Tibial nerve (tissue), 4 donors: ENCODE measurements around the gene GMEB1. TPM values are rescaled to one million over a fixed set of nuclear protein-coding genes. Genes with fewer than 3 reads are reported as not detected.

Experiments
- DNase-seq, 2 donors: peaks; one replicate each; pipeline ENCODE4 v3.0.0-alpha.2; 2019; ENCODE audit warnings: low spot score in 2 of 2
- H3K27ac ChIP-seq, 4 donors: fragments of 200-600 bp; sonication (generic) in 3 of 4; one replicate each; pipeline ENCODE4 v1.5.1; 2017 to 2019; ENCODE audit warnings: mild to moderate bottlenecking in 1 of 4
- H3K27me3 ChIP-seq, 2 donors: fragments of 200-600 bp; sonication (generic) in 1 of 2; one replicate each; pipeline versions ENCODE4 v1.5.1 to v1.6.0; 2017 to 2019
- H3K36me3 ChIP-seq, 3 donors: fragments of 200-600 bp; sonication (generic); one replicate each; pipeline ENCODE4 v1.5.1; 2018 to 2019
- H3K4me1 ChIP-seq, 4 donors: fragments of 200-600 bp; sonication (generic) in 3 of 4; one replicate each; pipeline ENCODE4 v1.5.1; 2017 to 2019
- H3K4me3 ChIP-seq, 4 donors: fragments of 200-600 bp; sonication (generic) in 3 of 4; one replicate each; pipeline ENCODE4 v1.5.1; 2017 to 2019; ENCODE audit warnings: mild to moderate bottlenecking in 1 of 4, moderate library complexity in 1 of 4
- H3K9me3 ChIP-seq, 4 donors: fragments of 200-600 bp; sonication (generic) in 3 of 4; one replicate each; pipeline ENCODE4 v1.5.1; 2017 to 2019
- CTCF ChIP-seq, 5 experiments: fragments of 200-600 bp in 3 of 5; fragments of 450-650 bp in 2 of 5; sonication (generic) in 3 of 5; IDR thresholded peaks; one replicate each; pipeline ENCODE4 v1.5.1; 2016 to 2019; ENCODE audit warnings: antibody characterized with exemption in 5 of 5, mild to moderate bottlenecking in 3 of 5, moderate library complexity in 2 of 5
- EP300 ChIP-seq, 2 donors: sonication (generic); formaldehyde crosslinking; IDR thresholded peaks; one replicate each; pipeline ENCODE4 v1.6.1; 2017; ENCODE audit warnings: antibody characterized with exemption in 2 of 2, mild to moderate bottlenecking in 1 of 2
- POLR2A ChIP-seq, 2 donors: fragments of 450-650 bp; IDR thresholded peaks; one replicate each; pipeline ENCODE4 v1.6.1; 2017; ENCODE audit warnings: antibody characterized with exemption in 2 of 2, mild to moderate bottlenecking in 2 of 2, moderate library complexity in 2 of 2
- WGBS, 2 donors: methylation state at CpG; one replicate each; pipeline ENCODE4 v1.1.5; 2018; 5-methylcytosine and 5-hydroxymethylcytosine counted together
- total RNA-seq, 4 donors: library from RNA; depleted of rRNA; stranded (reverse); fragments of >200 nt; gene quantifications; one replicate each; pipeline ENCODE4 v1.1.0, GENCODE V29; 2016

Gene GMEB1
- total RNA-seq, 4 donors from 2014 or later = 7.1 to 16.2 (median 11.0) TPM

GRCh38 chr1:28735961-28736449 is 67.4 kb downstream of the GMEB1 start:
- peak in 1 of 2 donors; percentile 17 for DNase-seq
- H3K27me3 ChIP-seq = no peaks in the 10 kb centered on the region
- TF ChIP-seq CTCF (IDR thresholded peaks at IDR 0.05) (no peak), EP300 (IDR thresholded peaks at IDR 0.05) (no peak), POLR2A (IDR thresholded peaks at IDR 0.05) (no peak)
- H3K4me3 ChIP-seq = peak overlapping the region; percentile 73 to 87 (median 80)
- H3K9me3 ChIP-seq = no peaks in the 10 kb centered on the region
- peak overlapping the region; percentile 76 to 93 (median 89) for H3K27ac ChIP-seq
- 6% methylated on average over 15 of the region's 15 CpGs for WGBS, 2 donors
- H3K36me3 ChIP-seq = peaks cover 0 to 28% (median 0%) of the 10 kb centered on the region in 3 donors
- peaks cover 3 to 45% (median 23%) of the 10 kb centered on the region in 4 donors for H3K4me1 ChIP-seq

DNA sequence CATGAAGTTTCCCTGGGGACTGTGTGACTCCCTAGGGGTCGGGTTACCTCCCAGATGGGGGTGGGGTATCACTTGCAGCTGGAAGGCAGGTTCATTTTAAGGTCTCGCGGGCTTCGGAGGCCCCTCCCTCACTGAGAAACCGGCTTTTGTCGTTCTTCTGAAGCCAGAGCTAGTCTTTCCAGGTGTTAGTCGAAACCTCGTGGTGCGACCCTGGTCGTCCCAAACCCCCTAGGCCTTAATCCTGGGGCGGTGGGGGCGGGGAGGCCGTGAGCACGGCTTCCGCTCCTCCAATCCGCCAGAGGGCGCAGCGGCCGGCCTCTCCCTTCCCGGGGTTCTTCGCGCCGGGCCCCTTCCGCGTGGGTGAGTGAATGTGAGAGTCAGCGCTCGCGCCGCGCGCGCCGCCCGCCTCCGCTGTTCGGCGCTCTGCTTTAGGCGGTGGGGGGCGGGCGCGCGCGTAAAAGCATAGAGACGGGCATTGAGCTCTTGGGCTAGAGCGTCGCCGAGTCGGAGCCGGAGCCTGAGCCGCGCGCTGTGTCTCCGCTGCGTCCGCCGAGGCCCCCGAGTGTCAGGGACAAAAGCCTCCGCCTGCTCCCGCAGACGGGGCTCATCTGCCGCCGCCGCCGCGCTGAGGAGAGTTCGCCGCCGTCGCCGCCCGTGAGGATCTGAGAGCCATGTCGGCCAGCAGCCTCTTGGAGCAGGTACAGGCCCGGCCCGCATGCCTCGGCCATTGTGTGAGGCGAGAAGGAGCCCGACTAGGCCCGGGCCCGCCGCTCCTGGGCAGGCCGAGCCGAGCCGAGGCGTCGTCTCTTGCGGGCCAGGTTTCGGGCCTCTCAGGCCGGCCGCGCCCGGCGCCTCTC is 68.1 kb downstream of the GMEB1 start, which contains the start of gene YTHDF2:
Gene YTHDF2, plus strand, starts transcription at position 491 of the 857 bp plus-strand sequence. Its CDS starts 181 bp downstream, at position 672.
- TF ChIP-seq EP300 (IDR thresholded peaks at IDR 0.05) (peak; percentile 80 to 90), POLR2A (IDR thresholded peaks at IDR 0.05) (peak; percentile 70 to 75), CTCF (IDR thresholded peaks at IDR 0.05) (peak; percentile 93 to 98 (median 97))
- Histone ChIP-seq H3K27ac (peak within 1 kb of the TSS; percentile 76 to 93 (median 89)), H3K4me1 (peaks cover 3 to 51% (median 23%) of the 10 kb centered on the region in 4 donors), H3K27me3 (no peaks in the 10 kb centered on the region), H3K4me3 (peak within 1 kb of the TSS; percentile 73 to 87 (median 80)), H3K36me3 (peaks cover 0 to 34% (median 0%) of the 10 kb centered on the region in 3 donors), H3K9me3 (no peaks in the 10 kb centered on the region)
- peak; percentile 93 to 95 for DNase-seq
- 0 to 1% methylated on average over 27 to 45 of the region's 92 CpGs for WGBS, 2 donors

DNA sequence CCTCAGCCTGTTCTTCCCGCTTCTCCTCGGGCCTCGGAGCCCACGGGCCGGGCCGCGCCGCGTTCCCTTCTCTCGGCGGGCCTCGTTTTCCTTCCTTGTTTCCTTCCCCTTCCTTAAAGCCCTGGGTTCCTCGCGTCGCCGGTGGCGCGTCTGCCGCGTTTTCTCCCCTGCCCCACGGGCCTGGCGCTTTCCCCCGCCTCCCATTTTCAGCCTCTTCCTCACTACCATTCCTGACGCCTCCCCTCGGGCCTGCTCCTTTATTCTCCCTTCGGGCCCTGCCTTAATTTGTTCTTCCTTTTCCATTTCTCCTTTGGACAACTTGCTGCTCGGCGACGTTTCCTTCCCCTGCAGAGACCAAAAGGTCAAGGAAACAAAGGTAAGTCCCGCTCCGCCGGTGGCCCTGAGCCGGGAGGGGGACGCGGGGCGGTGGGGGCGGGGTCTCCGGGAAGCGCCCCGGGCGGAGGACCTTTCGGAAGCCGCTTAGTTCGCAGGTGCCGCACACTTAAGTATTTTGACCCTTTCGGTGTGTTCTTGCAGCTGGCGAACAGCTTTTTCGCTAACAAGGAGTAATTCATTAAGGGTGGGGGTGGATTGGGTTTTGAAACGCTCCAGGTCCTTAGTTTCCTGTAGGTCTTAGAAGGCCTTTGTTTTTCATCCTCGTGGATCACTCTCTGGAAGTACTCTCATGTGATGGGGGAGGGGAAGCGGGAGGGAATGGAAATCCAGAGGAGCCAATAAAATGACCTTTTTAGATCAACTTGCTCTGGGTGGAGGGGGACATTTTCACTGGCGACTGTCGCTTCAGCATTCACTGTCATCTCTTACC is 68.9 kb downstream of the GMEB1 start:
- peaks cover 3 to 53% (median 23%) of the 10 kb centered on the region in 4 donors for H3K4me1 ChIP-seq
- TF ChIP-seq EP300 (IDR thresholded peaks at IDR 0.05) (no peak), CTCF (IDR thresholded peaks at IDR 0.05) (no peak), POLR2A (IDR thresholded peaks at IDR 0.05) (no peak)
- H3K9me3 ChIP-seq = no peaks in the 10 kb centered on the region
- peak overlapping the region; percentile 73 to 87 (median 80) for H3K4me3 ChIP-seq
- 0 to 1% methylated on average over 53 of the region's 53 CpGs for WGBS, 2 donors
- peak overlapping the region; percentile 63 to 93 (median 89) for H3K27ac ChIP-seq
- peaks cover 0 to 40% (median 3%) of the 10 kb centered on the region in 3 donors for H3K36me3 ChIP-seq
- no peaks in the 10 kb centered on the region for H3K27me3 ChIP-seq
- DNase-seq = no peak

DNA sequence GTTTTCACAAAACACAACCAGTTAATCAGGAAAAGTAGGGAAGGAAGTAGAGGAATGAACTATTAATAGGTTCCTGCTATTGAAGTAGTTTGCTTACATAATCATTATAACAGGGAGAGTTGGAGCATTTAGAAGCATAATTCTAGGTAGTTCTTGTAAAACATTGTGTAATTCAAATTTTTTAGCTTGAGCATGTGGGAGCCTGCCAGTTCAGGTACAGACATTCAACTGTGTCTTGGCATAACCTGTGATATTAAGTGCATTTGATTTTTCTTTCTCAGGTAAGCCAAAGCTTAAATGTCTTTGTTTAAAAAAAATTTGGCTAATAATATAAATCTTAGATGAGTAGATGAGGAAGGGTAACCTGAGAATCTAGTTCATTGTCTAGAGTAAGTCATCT is 71.5 kb downstream of the GMEB1 start:
- Histone ChIP-seq H3K4me3 (no peak overlapping the region), H3K4me1 (peaks cover 3 to 76% (median 31%) of the 10 kb centered on the region in 4 donors), H3K36me3 (peaks cover 0 to 66% (median 18%) of the 10 kb centered on the region in 3 donors), H3K9me3 (no peaks in the 10 kb centered on the region), H3K27ac (no peak overlapping the region), H3K27me3 (no peaks in the 10 kb centered on the region)
- no peak for DNase-seq
- no peak for TF ChIP-seq POLR2A (IDR thresholded peaks at IDR 0.05)

DNA sequence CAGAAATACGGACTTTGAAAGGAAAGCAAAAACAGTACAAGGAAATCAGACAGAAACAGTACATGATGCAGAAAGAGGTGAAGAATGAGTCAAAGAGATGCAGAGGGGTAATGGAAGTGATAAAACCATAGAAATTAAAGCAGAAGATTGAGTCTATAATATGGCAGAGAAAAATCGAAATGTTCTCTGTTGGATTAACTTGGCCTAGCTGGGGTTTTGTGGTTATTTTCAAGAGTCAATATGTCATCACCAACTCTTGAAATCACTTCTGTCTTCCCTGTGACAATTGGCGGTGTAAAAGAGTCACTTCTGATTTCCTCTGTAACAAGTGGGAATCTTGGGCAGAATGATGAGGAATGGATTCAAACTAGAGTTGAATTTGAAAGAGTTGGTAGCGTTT is 75.6 kb downstream of the GMEB1 start:
- no peak for DNase-seq
- WGBS, 2 donors = 77% methylated on average over 4 of the region's 4 CpGs
- TF ChIP-seq EP300 (IDR thresholded peaks at IDR 0.05) = no peak
- TF ChIP-seq POLR2A (IDR thresholded peaks at IDR 0.05) = no peak
- TF ChIP-seq CTCF (IDR thresholded peaks at IDR 0.05) = no peak
- H3K9me3 ChIP-seq = no peaks in the 10 kb centered on the region
- no peak overlapping the region for H3K4me3 ChIP-seq
- no peaks in the 10 kb centered on the region for H3K27me3 ChIP-seq
- H3K4me1 ChIP-seq = peaks cover 0 to 87% (median 31%) of the 10 kb centered on the region in 4 donors
- no peak overlapping the region for H3K27ac ChIP-seq
- H3K36me3 ChIP-seq = peaks cover 0 to 66% (median 21%) of the 10 kb centered on the region in 3 donors
